Duodenal mucosa (tissue), 2 donors: ENCODE results near the gene OXNAD1.
"Not testable (repeated sequence)": the region's sequence is repeated elsewhere in the genome, so short reads cannot be mapped to it uniquely, and the experiment has no call there.

Experiments
- H3K27ac ChIP-seq: one replicate; pipeline ENCODE4 v1.7.0; 2013; ENCODE audit warnings: low read depth, low read length
- H3K27me3 ChIP-seq, 2 donors: one replicate each; pipeline ENCODE4 v1.7.0; 2013; ENCODE audit warnings: low read length in 2 of 2, control low read depth in 1 of 2; ENCODE audit not compliant: insufficient read depth in 2 of 2, control insufficient read depth in 1 of 2
- H3K36me3 ChIP-seq, 2 donors: one replicate each; pipeline ENCODE4 v1.7.0; 2013; ENCODE audit warnings: low read length in 2 of 2, control low read depth in 1 of 2; ENCODE audit not compliant: insufficient read depth in 2 of 2, control insufficient read depth in 1 of 2
- H3K4me1 ChIP-seq, 2 donors: one replicate each; pipeline ENCODE4 v1.7.0; 2013; ENCODE audit warnings: low read length in 2 of 2, control low read depth in 1 of 2; ENCODE audit not compliant: insufficient read depth in 2 of 2, control insufficient read depth in 1 of 2
- H3K4me3 ChIP-seq, 2 donors: one replicate each; pipeline ENCODE4 v1.7.0; 2013; ENCODE audit warnings: low read length in 2 of 2, low read depth in 1 of 2
- H3K9ac ChIP-seq, 2 donors: one replicate each; pipeline ENCODE4 v1.7.0; 2013; ENCODE audit warnings: low read length in 2 of 2, low read depth in 1 of 2
- H3K9me3 ChIP-seq, 2 donors: one replicate each; pipeline ENCODE4 v1.7.0; 2013; ENCODE audit warnings: low read length in 2 of 2, control low read depth in 1 of 2; ENCODE audit not compliant: control insufficient read depth in 1 of 2

The OXNAD1 gene

GRCh38 chr3:16310486-16310885, 45.5 kb downstream of the OXNAD1 start:
- H3K9ac ChIP-seq, H3K9me3 ChIP-seq, H3K4me3 ChIP-seq, H3K27ac ChIP-seq, H3K27me3 ChIP-seq: not testable (repeated sequence)
- H3K36me3 ChIP-seq, result peaks cover 14 to 27% of the 10 kb centered on the region in 2 donors
- H3K4me1 ChIP-seq, result peaks cover 20 to 31% of the 10 kb centered on the region in 2 donors

GRCh38 chr3:16311960-16312451, 47.0 kb downstream of the OXNAD1 start:
- H3K27me3 ChIP-seq, result no peaks in the 10 kb centered on the region
- H3K27ac ChIP-seq, result peak overlapping the region; percentile 0
- H3K9ac ChIP-seq, result no peak overlapping the region
- H3K36me3 ChIP-seq, result peaks cover 17 to 37% of the 10 kb centered on the region in 2 donors
- H3K9me3 ChIP-seq, result no peaks in the 10 kb centered on the region
- H3K4me1 ChIP-seq, result peaks cover 18 to 30% of the 10 kb centered on the region in 2 donors
- no peak overlapping the region for H3K4me3 ChIP-seq

- no peaks in the 10 kb centered on the region for H3K27me3 ChIP-seq
- H3K4me3 ChIP-seq, result no peak overlapping the region
- H3K36me3 ChIP-seq, result peaks cover 23 to 40% of the 10 kb centered on the region in 2 donors
- no peaks in the 10 kb centered on the region for H3K9me3 ChIP-seq
- no peak overlapping the region for H3K27ac ChIP-seq
- H3K4me1 ChIP-seq, result peaks cover 22 to 40% of the 10 kb centered on the region in 2 donors
- no peak overlapping the region for H3K9ac ChIP-seq
Observed at GRCh38 chr3:16313886-16314645, 49.1 kb downstream of the OXNAD1 start.

- no peak overlapping the region for H3K27ac ChIP-seq
- peaks cover 27 to 53% of the 10 kb centered on the region in 2 donors for H3K36me3 ChIP-seq
- H3K4me1 ChIP-seq, result peaks cover 18 to 33% of the 10 kb centered on the region in 2 donors
- H3K9ac ChIP-seq, result no peak overlapping the region
- no peaks in the 10 kb centered on the region for H3K9me3 ChIP-seq
- H3K27me3 ChIP-seq, result no peaks in the 10 kb centered on the region
- H3K4me3 ChIP-seq, result no peak overlapping the region
Observed at GRCh38 chr3:16315623-16316022, 50.6 kb downstream of the OXNAD1 start.

GRCh38 chr3:16316396-16316795, 51.4 kb downstream of the OXNAD1 start:
- no peak overlapping the region for H3K27ac ChIP-seq
- no peak overlapping the region for H3K9ac ChIP-seq
- H3K9me3 ChIP-seq, result no peaks in the 10 kb centered on the region
- H3K4me3 ChIP-seq, result no peak overlapping the region
- peaks cover 34 to 57% of the 10 kb centered on the region in 2 donors for H3K36me3 ChIP-seq
- H3K4me1 ChIP-seq, result peaks cover 15 to 30% of the 10 kb centered on the region in 2 donors
- no peaks in the 10 kb centered on the region for H3K27me3 ChIP-seq

- Histone ChIP-seq H3K4me3 (no peak overlapping the region), H3K27me3 (no peaks in the 10 kb centered on the region), H3K9ac (no peak overlapping the region), H3K36me3 (peaks cover 38 to 63% of the 10 kb centered on the region in 2 donors), H3K27ac (no peak overlapping the region), H3K9me3 (no peaks in the 10 kb centered on the region), H3K4me1 (peaks cover 9 to 24% of the 10 kb centered on the region in 2 donors)
Observed at GRCh38 chr3:16316847-16317560, 52.0 kb downstream of the OXNAD1 start.

GRCh38 chr3:16317561-16317945, 52.5 kb downstream of the OXNAD1 start:
- Histone ChIP-seq H3K27ac (no peak overlapping the region), H3K27me3 (no peaks in the 10 kb centered on the region), H3K36me3 (peaks cover 41 to 68% of the 10 kb centered on the region in 2 donors), H3K9ac (no peak overlapping the region), H3K9me3 (no peaks in the 10 kb centered on the region), H3K4me1 (peaks cover 3 to 18% of the 10 kb centered on the region in 2 donors), H3K4me3 (no peak overlapping the region)

- Histone ChIP-seq H3K27me3 (no peaks in the 10 kb centered on the region), H3K9ac (no peak overlapping the region), H3K27ac (no peak overlapping the region), H3K4me1 (peaks cover 3 to 17% of the 10 kb centered on the region in 2 donors), H3K36me3 (peaks cover 43 to 73% of the 10 kb centered on the region in 2 donors), H3K9me3 (no peaks in the 10 kb centered on the region), H3K4me3 (no peak overlapping the region)
Observed at GRCh38 chr3:16318176-16318575, 53.2 kb downstream of the OXNAD1 start.

- peaks cover 3 to 9% of the 10 kb centered on the region in 2 donors for H3K4me1 ChIP-seq
- H3K27ac ChIP-seq, result no peak overlapping the region
Observed at GRCh38 chr3:16319307-16319706, 54.3 kb downstream of the OXNAD1 start.

GRCh38 chr3:16319723-16320122, 54.7 kb downstream of the OXNAD1 start:
- H3K4me3 ChIP-seq, result no peak overlapping the region
- H3K27me3 ChIP-seq, result no peaks in the 10 kb centered on the region
- no peaks in the 10 kb centered on the region for H3K9me3 ChIP-seq
- H3K27ac ChIP-seq, result no peak overlapping the region
- H3K9ac ChIP-seq, result no peak overlapping the region
- H3K36me3 ChIP-seq, result peaks cover 40 to 66% of the 10 kb centered on the region in 2 donors
- peaks cover 3 to 9% of the 10 kb centered on the region in 2 donors for H3K4me1 ChIP-seq

More at GRCh38 chr3:16319307-16319706, 54.3 kb downstream of the OXNAD1 start:
- no peaks in the 10 kb centered on the region for H3K27me3 ChIP-seq
- peaks cover 43 to 69% of the 10 kb centered on the region in 2 donors for H3K36me3 ChIP-seq
- no peak overlapping the region for H3K9ac ChIP-seq
- H3K9me3 ChIP-seq, result no peaks in the 10 kb centered on the region
- no peak overlapping the region for H3K4me3 ChIP-seq
